SK-N-SH treated with all-trans-retinoic acid at 6 μM for 48 hours (cell line): ENCODE data around the gene CANX.

Experiments used
- ATAC-seq: fragments of 200-7000 bp; cut with Tn5 transposase; 3 replicates; pipeline ENCODE4 v1.9.1; 2020; ENCODE audit warnings: mild to moderate bottlenecking, moderate library complexity
- ARNTL ChIP-seq: fragments of 450-650 bp; formaldehyde crosslinking; IDR thresholded peaks from 2 replicates; pipeline ENCODE4 v1.5.0; 2020; ENCODE audit warnings: low read depth, mild to moderate bottlenecking, moderate library complexity, borderline replicate concordance
- BACH2 ChIP-seq: fragments of 250-450 bp; sonication (Bioruptor Pico); IDR thresholded peaks from 2 replicates; pipeline ENCODE4 v1.9.0; 2021; ENCODE audit warnings: mild to moderate bottlenecking, borderline replicate concordance
- CREB5 ChIP-seq: fragments of 250-450 bp; sonication (Bioruptor Pico); IDR thresholded peaks from 2 replicates; pipeline ENCODE4 v1.5.1; 2020; ENCODE audit warnings: low read depth, mild to moderate bottlenecking, moderate library complexity
- CSDC2 ChIP-seq: fragments of 250-450 bp; sonication (Bioruptor Pico); IDR thresholded peaks from 2 replicates; pipeline ENCODE4 v1.5.0; 2020; ENCODE audit warnings: mild to moderate bottlenecking, moderate library complexity
- CSRNP3 ChIP-seq: fragments of 250-450 bp; sonication (Bioruptor Pico); IDR thresholded peaks from 2 replicates; pipeline ENCODE4 v1.5.1; 2021; ENCODE audit warnings: mild to moderate bottlenecking, moderate library complexity
- ESRRG ChIP-seq: fragments of 250-450 bp; sonication (Bioruptor Pico); IDR thresholded peaks from 2 replicates; pipeline ENCODE4 v1.6.1; 2021; ENCODE audit warnings: mild to moderate bottlenecking
- GLIS3 ChIP-seq: fragments of 250-450 bp; sonication (Bioruptor Pico); IDR thresholded peaks from 2 replicates; pipeline ENCODE4 v1.5.0; 2020; ENCODE audit warnings: mild to moderate bottlenecking, moderate library complexity
- PATZ1 ChIP-seq: fragments of 250-450 bp; sonication (Bioruptor Pico); IDR thresholded peaks from 2 replicates; pipeline ENCODE4 v1.8.0; 2020; ENCODE audit warnings: mild to moderate bottlenecking, moderate library complexity, borderline replicate concordance
- POU6F1 ChIP-seq: fragments of 250-450 bp; sonication (Bioruptor Pico); IDR thresholded peaks from 2 replicates; pipeline ENCODE4 v1.8.0; 2021; ENCODE audit warnings: low read depth, mild to moderate bottlenecking, moderate library complexity, borderline replicate concordance
- PPARA ChIP-seq: fragments of 250-450 bp; sonication (Bioruptor Pico); IDR thresholded peaks from 2 replicates; pipeline ENCODE4 v1.5.0; 2020; ENCODE audit warnings: mild to moderate bottlenecking, borderline replicate concordance
- RARB ChIP-seq: fragments of 250-450 bp; sonication (Bioruptor Pico); IDR thresholded peaks from 2 replicates; pipeline ENCODE4 v1.8.0; 2021; ENCODE audit warnings: mild to moderate bottlenecking, moderate library complexity
- SNAI2 ChIP-seq: fragments of 250-450 bp; sonication (Bioruptor Pico); IDR thresholded peaks from 2 replicates; pipeline ENCODE4 v1.5.0; 2020; ENCODE audit warnings: mild to moderate bottlenecking, moderate library complexity
- TCF4 ChIP-seq: fragments of 250-450 bp; sonication (Bioruptor Pico); IDR thresholded peaks from 2 replicates; pipeline ENCODE4 v1.8.0; 2021; ENCODE audit warnings: mild to moderate bottlenecking, moderate library complexity, borderline replicate concordance
- ZFP3 ChIP-seq: fragments of 250-450 bp; sonication (Bioruptor Pico); IDR thresholded peaks from 2 replicates; pipeline ENCODE4 v1.5.0; 2020; ENCODE audit warnings: mild to moderate bottlenecking, moderate library complexity
- ZFP30 ChIP-seq: fragments of 450-650 bp; formaldehyde crosslinking; IDR thresholded peaks from 2 replicates; pipeline ENCODE4 v1.5.0; 2022; ENCODE audit warnings: mild to moderate bottlenecking, moderate library complexity
- ZNF565 ChIP-seq: fragments of 450-650 bp; formaldehyde crosslinking; conservative IDR thresholded peaks from 2 replicates; pipeline ENCODE4 v1.5.0; 2020; ENCODE audit warnings: low read depth, mild to moderate bottlenecking, moderate library complexity
- ZNF70 ChIP-seq: fragments of 450-650 bp; formaldehyde crosslinking; IDR thresholded peaks from 2 replicates; pipeline ENCODE4 v1.5.0; 2020; ENCODE audit warnings: mild to moderate bottlenecking, moderate library complexity

The CANX gene

GRCh38 chr5:179764056-179764455 lies 65.3 kb downstream of the CANX start:
- TF ChIP-seq CSDC2 (CRISPR knock-in tag) (no peak), ARNTL (no peak), ZNF565 (CRISPR knock-in tag) (no peak), RARB (CRISPR knock-in tag) (no peak), ESRRG (CRISPR knock-in tag) (no peak), CREB5 (CRISPR knock-in tag) (no peak), PPARA (CRISPR knock-in tag) (no peak)
- TF ChIP-seq, all 23 proteins: peak for 0
- ATAC-seq: no peak

GRCh38 chr5:179765400-179765799 lies 66.6 kb downstream of the CANX start:
- ATAC-seq: peak; percentile 73
- no peak for TF ChIP-seq TCF4 (CRISPR knock-in tag)
- peak; percentile 48; the same call in 1 of the 2 replicates for TF ChIP-seq ZFP3 (CRISPR knock-in tag)

- peak; percentile 21 for ATAC-seq
- TF ChIP-seq ARNTL (no peak), ESRRG (CRISPR knock-in tag) (no peak), CSDC2 (CRISPR knock-in tag) (no peak), POU6F1 (no peak), ZNF70 (CRISPR knock-in tag) (no peak), SNAI2 (CRISPR knock-in tag) (no peak), PATZ1 (CRISPR knock-in tag) (no peak)
Measured at GRCh38 chr5:179766021-179766725, 67.4 kb downstream of the CANX start.

- TF ChIP-seq ARNTL: no peak
- TF ChIP-seq GLIS3 (CRISPR knock-in tag): no peak
- no peak for TF ChIP-seq ZFP30
- TF ChIP-seq BACH2 (CRISPR knock-in tag): no peak
- no peak for TF ChIP-seq CSRNP3 (CRISPR knock-in tag)
- no peak for TF ChIP-seq CREB5 (CRISPR knock-in tag)
- TF ChIP-seq ZNF565 (CRISPR knock-in tag): no peak
- no peak for ATAC-seq
Measured at GRCh38 chr5:179766726-179767455, 68.1 kb downstream of the CANX start.
